PC-9 (cell line): ENCODE measurements around the gene RNU5D-1. TPM values are rescaled to one million over a fixed set of nuclear protein-coding genes. Genes with fewer than 3 reads are reported as not detected.

Experiments used
- Bru-seq: library from RNA; stranded (reverse); fragments of 400-500 nt; gene quantifications from one replicate; lab custom pipeline; 2021; lab: Mats Ljungman, UMichigan
- BruChase-seq, 2 experiments: library from RNA; stranded (reverse); fragments of 400-500 nt; gene quantifications; one replicate each; lab custom pipeline; 2021; lab: Mats Ljungman, UMichigan
- BruUV-seq: library from RNA; stranded (reverse); fragments of 400-500 nt; replicated peaks from 2 replicates; lab custom pipeline; 2021; lab: Mats Ljungman, UMichigan
- CTCF ChIA-PET: fragments of 300-600 bp; sonication (Branson Sonifier 250); formaldehyde crosslinking; loops from one replicate; lab custom pipeline; 2022; ENCODE audit warnings: antibody characterized with exemption; lab: Charles Lee
- POLR2A ChIA-PET: fragments of 300-600 bp; sonication (Branson Sonifier 250); formaldehyde crosslinking; loops from one replicate; lab custom pipeline; 2022; ENCODE audit warnings: antibody characterized with exemption; ENCODE audit not compliant: unreplicated experiment; lab: Charles Lee
- DNase-seq, 2 experiments: peaks; one replicate each; pipeline versions ENCODE4 v3.0.0 to v3.0.0-alpha.2; 2015 to 2022; ENCODE audit warnings: mixed read lengths in 1 of 2
- H2AFZ ChIP-seq: fragments of 200-600 bp; sonication (generic); 2 replicates; pipeline ENCODE4 v1.8.1; 2017; ENCODE audit warnings: antibody characterized with exemption
- H3F3A ChIP-seq: fragments of 200-600 bp; sonication (generic); 2 replicates; pipeline ENCODE4 v1.8.1; 2017; ENCODE audit warnings: antibody characterized with exemption, mild to moderate bottlenecking, low read depth; ENCODE audit not compliant: insufficient read depth
- H3K27ac ChIP-seq: fragments of 200-600 bp; sonication (generic); 2 replicates; pipeline ENCODE4 v1.6.1; 2016; ENCODE audit warnings: mixed run types
- H3K27me3 ChIP-seq: fragments of 200-600 bp; sonication (generic); 2 replicates; pipeline ENCODE4 v1.6.1; 2016; ENCODE audit warnings: low read depth, mixed run types; ENCODE audit not compliant: insufficient read depth
- H3K36me3 ChIP-seq: fragments of 200-600 bp; sonication (generic); 2 replicates; pipeline ENCODE4 v1.6.1; 2016; ENCODE audit warnings: low read depth, mixed run types
- H3K4me1 ChIP-seq: fragments of 200-600 bp; sonication (generic); replicated peaks from 2 replicates; pipeline ENCODE4 v1.6.1; 2016; ENCODE audit warnings: mixed run types; ENCODE audit not compliant: insufficient read depth
- H3K4me2 ChIP-seq: fragments of 200-600 bp; sonication (generic); 2 replicates; pipeline ENCODE4 v1.6.1; 2017; ENCODE audit warnings: mixed run types
- H3K4me3 ChIP-seq: fragments of 200-600 bp; sonication (generic); 2 replicates; pipeline ENCODE4 v1.6.1; 2016; ENCODE audit warnings: mixed run types
- H3K79me2 ChIP-seq: fragments of 200-600 bp; sonication (generic); 2 replicates; pipeline ENCODE4 v1.6.1; 2017; ENCODE audit warnings: low read depth, mixed run types
- H3K9me2 ChIP-seq: fragments of 200-600 bp; sonication (generic); 2 replicates; pipeline ENCODE4 v1.8.1; 2017; ENCODE audit warnings: mild to moderate bottlenecking; ENCODE audit not compliant: insufficient read depth
- H3K9me3 ChIP-seq: fragments of 200-600 bp; sonication (generic); 2 replicates; pipeline ENCODE4 v1.8.1; 2016; ENCODE audit warnings: low read depth; ENCODE audit not compliant: insufficient read depth
- H4K20me1 ChIP-seq: fragments of 200-600 bp; sonication (generic); 2 replicates; pipeline ENCODE4 v1.8.1; 2017; ENCODE audit not compliant: insufficient read depth
- EZH2 ChIP-seq: fragments of 200-600 bp; sonication (generic); IDR thresholded peaks from 2 replicates; pipeline ENCODE4 v1.8.0; 2017; ENCODE audit warnings: antibody characterized with exemption, low read depth
- intact Hi-C: fragments of 100-400 bp; cut with micrococcal nuclease; formaldehyde crosslinking; loops from one replicate; pipeline ENCODE4 v1.10.0; 2022; ENCODE audit not compliant: unreplicated experiment
- long read RNA-seq: library from polyadenylated mRNA; stranded (forward); transcript quantifications from one replicate; pipeline ENCODE4 v2.0.0, GENCODE V29; 2022
- total RNA-seq: library from RNA; stranded (reverse); gene quantifications from 2 replicates; pipeline ENCODE4 v1.2.3, GENCODE V29; 2021
- TF ChIP-seq, protein P1 (sequence below): fragments of 200-600 bp; sonication (generic); conservative IDR thresholded peaks from 2 replicates; pipeline ENCODE4 v1.6.1; 2017; ENCODE audit warnings: mixed run types, antibody characterized with exemption, mild to moderate bottlenecking, moderate library complexity

RNU5D-1 gene
- total RNA-seq (not detected in 2 replicates), Bru-seq, nascent RNA (percentile 96 among the genes with signal in this experiment), BruChase-seq, experiment 1, labeled RNA remaining after a 2-hour chase (percentile 75 among the genes with signal in this experiment), BruChase-seq, experiment 2, labeled RNA remaining after a 6-hour chase (percentile 75 among the genes with signal in this experiment)
- long read RNA-seq: 0 reads

DNA sequence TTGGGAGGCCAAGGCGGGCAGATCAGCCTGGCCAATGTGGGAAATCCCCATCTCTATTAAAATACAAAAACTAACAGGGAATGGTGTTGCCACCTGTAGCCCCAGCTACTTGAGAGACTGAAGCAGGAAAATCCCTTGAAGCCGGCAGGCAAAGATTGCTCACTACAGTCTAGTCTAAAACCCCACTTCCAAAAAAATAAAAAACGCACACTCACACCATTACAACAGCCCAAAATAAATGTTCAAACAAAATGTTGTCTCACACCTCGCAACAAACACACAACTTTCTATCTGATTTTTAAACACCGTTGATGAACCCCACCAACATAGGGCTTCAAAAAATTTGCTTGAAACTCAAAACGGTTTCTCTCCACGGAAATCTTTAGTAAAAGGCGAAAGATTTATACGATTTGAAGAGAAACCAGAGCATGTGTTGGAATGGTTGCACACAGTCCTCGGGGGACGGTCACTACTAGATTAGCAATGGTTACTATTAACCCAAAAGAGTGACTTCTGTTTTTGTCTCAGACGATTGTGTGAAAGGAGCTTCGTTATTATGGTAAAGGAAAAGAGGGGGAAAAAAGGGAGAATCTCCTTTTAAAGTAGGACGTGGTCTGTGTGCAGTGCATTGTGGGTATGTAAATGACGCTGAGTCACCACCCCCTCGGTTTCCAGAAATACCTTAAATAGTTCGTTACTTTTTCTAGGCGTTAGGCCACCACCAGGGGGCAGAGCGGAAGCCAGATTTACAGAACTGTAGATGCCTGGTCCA, at the start of gene RNU5D-1:
Gene RNU5D-1 (minus strand): TSS at position 430 of the 772 bp plus-strand sequence.
- H3K4me3 ChIP-seq: peak within 1 kb of the TSS; percentile 47; the same call in 1 of the 2 replicates
- peaks cover 77% of the 10 kb centered on the region for H3F3A ChIP-seq
- POLR2A ChIA-PET: interaction anchor here (0.5 to 2.8 kb wide), 26 partner anchors 9 to 1494 kb away, joined by 3 to 78 read pairs (median 5); partner anchors contain the start of genes EIF2B3, HECTD3, RPS8 and TMEM53
- no peaks in the 10 kb centered on the region for H3K79me2 ChIP-seq
- no peaks in the 10 kb centered on the region for H3K27me3 ChIP-seq
- peak within 1 kb of the TSS; percentile 74 for H3K4me2 ChIP-seq
- no peaks in the 10 kb centered on the region for H3K9me3 ChIP-seq
- CTCF ChIA-PET: interaction anchor here (0.6 to 1.0 kb wide), 11 partner anchors 9 to 1154 kb away, joined by 3 to 6 read pairs (median 4); partner anchors contain the start of gene PLK3
- no peaks in the 10 kb centered on the region for H3K9me2 ChIP-seq
- H4K20me1 ChIP-seq: no peaks in the 10 kb centered on the region
- TF ChIP-seq, protein P1, sequence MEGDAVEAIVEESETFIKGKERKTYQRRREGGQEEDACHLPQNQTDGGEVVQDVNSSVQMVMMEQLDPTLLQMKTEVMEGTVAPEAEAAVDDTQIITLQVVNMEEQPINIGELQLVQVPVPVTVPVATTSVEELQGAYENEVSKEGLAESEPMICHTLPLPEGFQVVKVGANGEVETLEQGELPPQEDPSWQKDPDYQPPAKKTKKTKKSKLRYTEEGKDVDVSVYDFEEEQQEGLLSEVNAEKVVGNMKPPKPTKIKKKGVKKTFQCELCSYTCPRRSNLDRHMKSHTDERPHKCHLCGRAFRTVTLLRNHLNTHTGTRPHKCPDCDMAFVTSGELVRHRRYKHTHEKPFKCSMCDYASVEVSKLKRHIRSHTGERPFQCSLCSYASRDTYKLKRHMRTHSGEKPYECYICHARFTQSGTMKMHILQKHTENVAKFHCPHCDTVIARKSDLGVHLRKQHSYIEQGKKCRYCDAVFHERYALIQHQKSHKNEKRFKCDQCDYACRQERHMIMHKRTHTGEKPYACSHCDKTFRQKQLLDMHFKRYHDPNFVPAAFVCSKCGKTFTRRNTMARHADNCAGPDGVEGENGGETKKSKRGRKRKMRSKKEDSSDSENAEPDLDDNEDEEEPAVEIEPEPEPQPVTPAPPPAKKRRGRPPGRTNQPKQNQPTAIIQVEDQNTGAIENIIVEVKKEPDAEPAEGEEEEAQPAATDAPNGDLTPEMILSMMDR: peak; percentile 92
- TF ChIP-seq EZH2: no peak
- TSS peak; percentile 99 for BruUV-seq
- no peaks in the 10 kb centered on the region for H3K36me3 ChIP-seq
- peak within 1 kb of the TSS; percentile 98 for H3K27ac ChIP-seq
- intact Hi-C loops: loop anchor here (1.0 to 10.0 kb wide), 9 partner anchors 8 to 854 kb away; partner anchors contain the start of genes BTBD19, DYNLT4, HECTD3 and KIF2C
- DNase-seq: peak; percentile 95 to 96
- peak within 1 kb of the TSS; percentile 65 for H2AFZ ChIP-seq
- peaks cover 54% of the 10 kb centered on the region for H3K4me1 ChIP-seq

DNA sequence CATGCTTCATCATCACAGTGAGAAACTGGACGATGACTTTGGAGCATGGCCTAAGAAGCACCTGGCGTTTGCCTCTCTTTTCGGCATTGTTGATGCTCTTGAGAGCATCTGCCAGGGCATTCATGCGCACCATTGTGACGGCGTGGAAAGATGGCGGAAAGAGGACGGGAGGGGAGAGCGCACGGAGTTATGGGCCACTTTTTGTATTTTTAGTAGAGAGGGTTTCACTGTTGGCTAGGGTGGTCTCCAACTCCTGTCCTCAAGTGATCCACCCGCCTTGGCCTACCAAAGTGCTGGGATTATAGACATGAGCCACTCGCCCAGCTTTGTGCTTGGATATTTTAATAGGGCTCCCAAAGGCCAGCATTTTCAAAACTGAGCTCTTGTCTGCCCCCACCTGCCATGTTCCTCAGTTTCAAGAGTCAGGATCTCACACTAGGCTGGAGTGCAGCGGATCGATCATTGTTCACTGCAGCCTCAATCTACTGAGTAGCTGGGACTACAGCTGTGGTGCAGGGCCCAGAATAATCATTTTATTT, 49.7 kb upstream of the RNU5D-1 start:
- no peak overlapping the region for H2AFZ ChIP-seq
- H3K27me3 ChIP-seq: no peaks in the 10 kb centered on the region
- no peak overlapping the region for H3K27ac ChIP-seq
- peaks cover 17% of the 10 kb centered on the region for H3K4me1 ChIP-seq
- TF ChIP-seq EZH2: no peak
- TF ChIP-seq, protein P1: no peak
- H4K20me1 ChIP-seq: peaks cover 43% of the 10 kb centered on the region
- H3K4me3 ChIP-seq: no peak overlapping the region
- BruUV-seq: no TSS peak
- DNase-seq: no peak
- H3K9me3 ChIP-seq: no peaks in the 10 kb centered on the region
- H3K79me2 ChIP-seq: peaks cover 41% of the 10 kb centered on the region
- H3K4me2 ChIP-seq: no peak overlapping the region
- H3K9me2 ChIP-seq: no peaks in the 10 kb centered on the region
- peaks cover 49% of the 10 kb centered on the region for H3K36me3 ChIP-seq
- CTCF ChIA-PET: interaction anchor here (0.6 kb wide), 1 partner anchor 172 kb away, joined by 4 read pairs; no protein-coding TSS in a partner anchor
- intact Hi-C loops: no loop called here
- POLR2A ChIA-PET: interaction anchor here (0.6 kb wide), 1 partner anchor 158 kb away, joined by 4 read pairs; no protein-coding TSS in a partner anchor
- peaks cover 79% of the 10 kb centered on the region for H3F3A ChIP-seq
